ENCODE results near the gene KCNIP3.
"Not testable (repeated sequence)": the region's sequence is repeated elsewhere in the genome, so short reads cannot be mapped to it uniquely, and the experiment has no call there.

GRCh38 chr2:95411239-95411638, 114.1 kb downstream of the KCNIP3 start:
- not testable (repeated sequence) for TF ChIP-seq YY1 (tag by site-specific recombination; IDR thresholded peaks at IDR 0.05); CTCF (tag by site-specific recombination; IDR thresholded peaks at IDR 0.05); ZNF121 (tag by site-specific recombination; IDR thresholded peaks at IDR 0.05); ZBTB7A (tag by site-specific recombination; IDR thresholded peaks at IDR 0.05; ENCODE audit: low read depth); ZNF169 (tag by site-specific recombination; IDR thresholded peaks at IDR 0.05); ZNF335 (tag by site-specific recombination; conservative IDR thresholded peaks at IDR 0.05)
